Activated T-cell treated with anti-CD3 and anti-CD28 coated beads, Interleukin-2, amount 50 U/mL, for 1 hour (primary cell): ENCODE results near the gene IGLL1.

Source experiments
- DNase-seq: peaks from one replicate; pipeline ENCODE4 v3.0.0-alpha.2; 2020

IGLL1 gene

GRCh38 chr22:23526596-23527316 lies 53.3 kb downstream of the IGLL1 start:
- no peak for DNase-seq

- no peak for DNase-seq
Observed at GRCh38 chr22:23525510-23525909, 54.6 kb downstream of the IGLL1 start.

GRCh38 chr22:23524226-23524625 lies 55.9 kb downstream of the IGLL1 start:
- DNase-seq, result no peak

- no peak for DNase-seq
Observed at GRCh38 chr22:23523713-23524112, 56.4 kb downstream of the IGLL1 start.
